HCT116 (cell line): ENCODE data around the gene GALNT2. TPM values are rescaled to one million over a fixed set of nuclear protein-coding genes. Genes with fewer than 3 reads are reported as not detected.

ENCODE experiments used
- ATAC-seq: fragments of 200-7000 bp; cut with Tn5 transposase; 2 replicates; pipeline ENCODE4 v1.9.1; 2020; ENCODE audit warnings: mild to moderate bottlenecking, moderate library complexity
- BruUV-seq: library from RNA; stranded (reverse); fragments of 400-500 nt; replicated peaks from 2 replicates; lab custom pipeline; 2021; lab: Mats Ljungman, UMichigan
- CTCF ChIA-PET: fragments of 300-600 bp; sonication (Branson Sonifier 250); formaldehyde crosslinking; loops from one replicate; lab custom pipeline; 2021; ENCODE audit warnings: antibody characterized with exemption; lab: Charles Lee
- POLR2A ChIA-PET: fragments of 300-600, 350-600 bp; sonication (Branson Sonifier 250); formaldehyde crosslinking; loops from one replicate; lab custom pipeline; 2021; ENCODE audit warnings: antibody characterized with exemption; lab: Charles Lee
- RAD21 ChIA-PET, 2 experiments: fragments of 300-600 bp; sonication (Branson Sonifier 250); formaldehyde crosslinking; loops; one replicate each; lab custom pipeline; 2023; ENCODE audit warnings: low total read pairs in 2 of 2; ENCODE audit not compliant: uncharacterized antibody in 2 of 2, unreplicated experiment in 2 of 2, low non-redundant PET in 1 of 2; lab: Charles Lee
- DNase-seq: peaks from one replicate; pipeline ENCODE4 v3.0.0-alpha.2; 2010; ENCODE audit warnings: low read depth, low spot score
- H2AFZ ChIP-seq: fragments of 200-600 bp; shearing (Covaris generic), sonication (generic); 2 replicates; pipeline ENCODE4 v1.6.1; 2017; ENCODE audit warnings: low read depth, mixed run types, mixed read lengths, antibody characterized with exemption, low read length; ENCODE audit not compliant: poor library complexity, severe bottlenecking
- H3K27ac ChIP-seq: 2 replicates; pipeline ENCODE4 v1.5.1; 2012; ENCODE audit warnings: low read depth, low read length
- H3K27me3 ChIP-seq: fragments of 200-600 bp; sonication (generic); 2 replicates; pipeline ENCODE4 v1.6.1; 2016; ENCODE audit warnings: mixed run types, low read length, mixed read lengths; ENCODE audit not compliant: insufficient read depth
- H3K36me3 ChIP-seq, 2 experiments: fragments of 200-500 bp in 1 of 2; fragments of 200-600 bp in 1 of 2; sonication (Bioruptor generic) in 1 of 2; sonication (generic) in 1 of 2; 2 replicates each; pipeline versions ENCODE4 v1.5.1 to v1.6.1; 2014 to 2016; ENCODE audit warnings: low read length in 2 of 2, inconsistent platforms in 1 of 2, mixed read lengths in 1 of 2, mixed run types in 1 of 2; ENCODE audit not compliant: insufficient read depth in 2 of 2, control insufficient read depth in 1 of 2
- H3K4me1 ChIP-seq, 2 experiments: fragments of 200-600 bp in 1 of 2; sonication (generic) in 1 of 2; 2 replicates each; pipeline versions ENCODE4 v1.5.1 to v1.6.1; 2012 to 2017; ENCODE audit warnings: low read length in 2 of 2, inconsistent platforms in 1 of 2, mild to moderate bottlenecking in 1 of 2, mixed read lengths in 1 of 2, mixed run types in 1 of 2, moderate library complexity in 1 of 2; ENCODE audit not compliant: insufficient read depth in 2 of 2, control insufficient read depth in 1 of 2
- H3K4me2 ChIP-seq: fragments of 200-600 bp; sonication (generic); 2 replicates; pipeline ENCODE4 v1.6.1; 2017; ENCODE audit warnings: mixed run types, low read length, mixed read lengths
- H3K4me3 ChIP-seq, 2 experiments: fragments of 200-600 bp in 1 of 2; sonication (generic) in 1 of 2; replicated peaks in 1 of 2; 2 replicates each; pipeline ENCODE4 v1.5.1; 2011 to 2016; ENCODE audit warnings: low read length in 2 of 2, control low read depth in 1 of 2, low read depth in 1 of 2, mild to moderate bottlenecking in 1 of 2, mixed read lengths in 1 of 2, mixed run types in 1 of 2
- H3K79me2 ChIP-seq: fragments of 200-600 bp; sonication (generic); 2 replicates; pipeline ENCODE4 v1.6.1; 2017; ENCODE audit warnings: mild to moderate bottlenecking, mixed run types, low read length, moderate library complexity, mixed read lengths; ENCODE audit not compliant: insufficient read depth
- H3K9ac ChIP-seq: fragments of 200-600 bp; sonication (generic); 2 replicates; pipeline ENCODE4 v1.6.1; 2016; ENCODE audit warnings: low read length, mixed read lengths
- H3K9me2 ChIP-seq: fragments of 200-600 bp; sonication (generic), shearing (Covaris generic); 2 replicates; pipeline ENCODE4 v1.6.1; 2017; ENCODE audit warnings: mixed run types, mild to moderate bottlenecking, moderate library complexity; ENCODE audit not compliant: insufficient read depth
- H3K9me3 ChIP-seq, 2 experiments: fragments of 200-500 bp in 1 of 2; fragments of 200-600 bp in 1 of 2; sonication (Bioruptor generic) in 1 of 2; sonication (generic) in 1 of 2; 2 replicates each; pipeline ENCODE4 v1.6.1; 2014 to 2017; ENCODE audit warnings: low read length in 2 of 2, mixed read lengths in 2 of 2, inconsistent platforms in 1 of 2, low read depth in 1 of 2, mild to moderate bottlenecking in 1 of 2, mixed run types in 1 of 2, moderate library complexity in 1 of 2; ENCODE audit not compliant: control insufficient read depth in 1 of 2, insufficient read depth in 1 of 2
- H4K20me1 ChIP-seq: fragments of 200-600 bp; sonication (generic), shearing (Covaris generic); 2 replicates; pipeline ENCODE4 v1.6.1; 2017; ENCODE audit warnings: mixed run types, mild to moderate bottlenecking, moderate library complexity; ENCODE audit not compliant: insufficient read depth
- EGR1 ChIP-seq: IDR thresholded peaks from 2 replicates; pipeline ENCODE4 v1.6.1; 2012; ENCODE audit warnings: low read depth
- FOSL1 ChIP-seq: IDR thresholded peaks from 2 replicates; pipeline ENCODE4 v1.6.1; 2012; ENCODE audit warnings: low read depth
- RAD21 ChIP-seq: IDR thresholded peaks from 2 replicates; pipeline ENCODE4 v1.6.1; 2012; ENCODE audit warnings: low read depth, mild to moderate bottlenecking
- TCF7L2 ChIP-seq: IDR thresholded peaks from 2 replicates; pipeline ENCODE4 v1.7.0; 2011; ENCODE audit warnings: borderline replicate concordance, inconsistent platforms; ENCODE audit not compliant: insufficient read depth, insufficient read length; ENCODE audit errors: extremely low read depth
- ZFX ChIP-seq: fragments of 450-650 bp; IDR thresholded peaks from 2 replicates; pipeline ENCODE4 v1.6.1; 2017
- intact Hi-C: fragments of 100-400 bp; cut with micrococcal nuclease; formaldehyde crosslinking; loops from 2 replicates; pipeline ENCODE4 v1.10.0; 2022
- total RNA-seq: library from RNA; stranded (reverse); gene quantifications from one replicate; pipeline ENCODE4 v1.2.1, GENCODE V29; 2021; ENCODE audit not compliant: unreplicated experiment
- TF ChIP-seq, protein P1 (sequence below): IDR thresholded peaks from 2 replicates; pipeline ENCODE4 v1.6.1; 2012; ENCODE audit warnings: low read depth
- TF ChIP-seq, protein P2 (sequence below): IDR thresholded peaks from 2 replicates; pipeline ENCODE4 v1.6.1; 2012
- TF ChIP-seq, protein P3 (sequence below): IDR thresholded peaks from 2 replicates; pipeline ENCODE4 v1.6.1; 2011; ENCODE audit warnings: mild to moderate bottlenecking, low read length, moderate library complexity; ENCODE audit not compliant: insufficient replicate concordance; ENCODE audit errors: extremely low read depth

The GALNT2 gene
- total RNA-seq, 1 experiment from 2014 or later: 40.8 TPM

DNA sequence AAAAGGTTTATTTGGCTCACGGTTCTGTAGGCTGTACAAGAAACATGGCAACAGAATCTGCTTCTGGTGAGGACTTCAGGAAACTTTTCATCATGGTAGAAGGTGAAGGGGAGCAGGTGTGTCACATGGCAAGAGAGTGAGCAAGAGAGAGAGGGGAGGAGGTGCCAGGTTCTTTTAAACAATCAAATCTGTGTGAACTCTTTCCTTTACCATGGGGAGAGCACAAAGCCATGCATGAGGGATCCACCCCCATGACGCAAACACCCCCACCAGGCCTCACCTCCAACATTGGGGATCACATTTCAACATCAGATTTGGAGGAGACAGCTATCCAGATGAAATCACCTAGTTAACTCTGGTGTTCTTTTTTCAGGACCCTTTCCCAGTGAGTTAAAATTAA lies 103.6 kb downstream of the GALNT2 start (continued):
- TF ChIP-seq, protein P1, sequence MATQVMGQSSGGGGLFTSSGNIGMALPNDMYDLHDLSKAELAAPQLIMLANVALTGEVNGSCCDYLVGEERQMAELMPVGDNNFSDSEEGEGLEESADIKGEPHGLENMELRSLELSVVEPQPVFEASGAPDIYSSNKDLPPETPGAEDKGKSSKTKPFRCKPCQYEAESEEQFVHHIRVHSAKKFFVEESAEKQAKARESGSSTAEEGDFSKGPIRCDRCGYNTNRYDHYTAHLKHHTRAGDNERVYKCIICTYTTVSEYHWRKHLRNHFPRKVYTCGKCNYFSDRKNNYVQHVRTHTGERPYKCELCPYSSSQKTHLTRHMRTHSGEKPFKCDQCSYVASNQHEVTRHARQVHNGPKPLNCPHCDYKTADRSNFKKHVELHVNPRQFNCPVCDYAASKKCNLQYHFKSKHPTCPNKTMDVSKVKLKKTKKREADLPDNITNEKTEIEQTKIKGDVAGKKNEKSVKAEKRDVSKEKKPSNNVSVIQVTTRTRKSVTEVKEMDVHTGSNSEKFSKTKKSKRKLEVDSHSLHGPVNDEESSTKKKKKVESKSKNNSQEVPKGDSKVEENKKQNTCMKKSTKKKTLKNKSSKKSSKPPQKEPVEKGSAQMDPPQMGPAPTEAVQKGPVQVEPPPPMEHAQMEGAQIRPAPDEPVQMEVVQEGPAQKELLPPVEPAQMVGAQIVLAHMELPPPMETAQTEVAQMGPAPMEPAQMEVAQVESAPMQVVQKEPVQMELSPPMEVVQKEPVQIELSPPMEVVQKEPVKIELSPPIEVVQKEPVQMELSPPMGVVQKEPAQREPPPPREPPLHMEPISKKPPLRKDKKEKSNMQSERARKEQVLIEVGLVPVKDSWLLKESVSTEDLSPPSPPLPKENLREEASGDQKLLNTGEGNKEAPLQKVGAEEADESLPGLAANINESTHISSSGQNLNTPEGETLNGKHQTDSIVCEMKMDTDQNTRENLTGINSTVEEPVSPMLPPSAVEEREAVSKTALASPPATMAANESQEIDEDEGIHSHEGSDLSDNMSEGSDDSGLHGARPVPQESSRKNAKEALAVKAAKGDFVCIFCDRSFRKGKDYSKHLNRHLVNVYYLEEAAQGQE: no peak
- TF ChIP-seq, protein P2, sequence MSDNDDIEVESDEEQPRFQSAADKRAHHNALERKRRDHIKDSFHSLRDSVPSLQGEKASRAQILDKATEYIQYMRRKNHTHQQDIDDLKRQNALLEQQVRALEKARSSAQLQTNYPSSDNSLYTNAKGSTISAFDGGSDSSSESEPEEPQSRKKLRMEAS: no peak
- TF ChIP-seq ZFX: no peak

DNA sequence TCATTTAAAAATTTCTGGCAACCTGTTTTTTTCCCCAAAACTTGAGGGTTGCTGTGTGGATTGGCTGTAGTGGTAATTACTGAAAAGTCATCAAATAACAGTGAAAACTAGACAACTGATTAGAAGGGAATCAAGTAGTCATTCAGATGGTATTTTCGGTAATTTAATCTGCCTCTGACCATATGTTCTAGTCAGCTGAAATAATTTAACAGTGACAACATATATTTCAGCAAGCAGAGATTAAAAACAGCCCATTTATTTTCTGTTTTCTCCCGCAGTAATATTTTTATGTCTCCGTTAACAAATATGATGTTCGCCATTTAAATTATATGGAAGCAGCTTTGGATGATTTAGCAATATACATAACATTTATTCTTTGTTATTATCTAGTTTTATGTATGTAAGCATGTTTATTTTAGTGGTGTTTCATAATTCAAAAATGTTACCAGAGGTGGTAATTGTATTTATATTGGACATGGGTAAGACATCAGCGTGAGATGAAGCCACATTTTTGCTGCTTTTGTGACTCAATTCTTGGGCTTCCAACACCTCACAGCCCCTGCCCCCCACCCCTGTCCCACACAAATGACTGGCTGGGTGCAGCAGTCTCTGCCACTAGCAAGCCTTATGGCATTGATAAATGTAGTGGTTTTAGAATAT lies 104.4 kb downstream of the GALNT2 start:
- no peak overlapping the region for H3K27ac ChIP-seq
- no peak for TF ChIP-seq EGR1
- no peak for TF ChIP-seq TCF7L2
- TF ChIP-seq, protein P3, sequence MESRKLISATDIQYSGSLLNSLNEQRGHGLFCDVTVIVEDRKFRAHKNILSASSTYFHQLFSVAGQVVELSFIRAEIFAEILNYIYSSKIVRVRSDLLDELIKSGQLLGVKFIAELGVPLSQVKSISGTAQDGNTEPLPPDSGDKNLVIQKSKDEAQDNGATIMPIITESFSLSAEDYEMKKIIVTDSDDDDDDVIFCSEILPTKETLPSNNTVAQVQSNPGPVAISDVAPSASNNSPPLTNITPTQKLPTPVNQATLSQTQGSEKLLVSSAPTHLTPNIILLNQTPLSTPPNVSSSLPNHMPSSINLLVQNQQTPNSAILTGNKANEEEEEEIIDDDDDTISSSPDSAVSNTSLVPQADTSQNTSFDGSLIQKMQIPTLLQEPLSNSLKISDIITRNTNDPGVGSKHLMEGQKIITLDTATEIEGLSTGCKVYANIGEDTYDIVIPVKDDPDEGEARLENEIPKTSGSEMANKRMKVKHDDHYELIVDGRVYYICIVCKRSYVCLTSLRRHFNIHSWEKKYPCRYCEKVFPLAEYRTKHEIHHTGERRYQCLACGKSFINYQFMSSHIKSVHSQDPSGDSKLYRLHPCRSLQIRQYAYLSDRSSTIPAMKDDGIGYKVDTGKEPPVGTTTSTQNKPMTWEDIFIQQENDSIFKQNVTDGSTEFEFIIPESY: no peak
- no peak for TF ChIP-seq FOSL1
- no peak for TF ChIP-seq RAD21
- TF ChIP-seq ZFX: no peak
- no peak overlapping the region for H3K9ac ChIP-seq
- DNase-seq (no peak), ATAC-seq (no peak)
- intact Hi-C loops: no loop called here
- H3K4me3 ChIP-seq: no peak overlapping the region
- no peaks in the 10 kb centered on the region for H3K36me3 ChIP-seq
- ChIA-PET POLR2A (no interaction called here), RAD21 (no interaction called here), CTCF (no interaction called here)
- BruUV-seq: no TSS peak
- H4K20me1 ChIP-seq: no peaks in the 10 kb centered on the region
- H3K27me3 ChIP-seq: no peaks in the 10 kb centered on the region
- no peaks in the 10 kb centered on the region for H3K4me1 ChIP-seq
- H2AFZ ChIP-seq: no peak overlapping the region
- no peaks in the 10 kb centered on the region for H3K9me2 ChIP-seq
- no peak overlapping the region for H3K4me2 ChIP-seq
- no peaks in the 10 kb centered on the region for H3K9me3 ChIP-seq
- H3K79me2 ChIP-seq: no peaks in the 10 kb centered on the region
